Panc1 (cell line): ENCODE results near the gene TSSK6. TPM values are rescaled to one million over a fixed set of nuclear protein-coding genes. Genes with fewer than 3 reads are reported as not detected.
A peak's percentile ranks its signal among the peaks of the same experiment; 100 is the strongest.

Experiments
- ATAC-seq: fragments of 200-7000 bp; cut with Tn5 transposase; 2 replicates; pipeline ENCODE4 v1.9.1; 2020; ENCODE audit warnings: mild to moderate bottlenecking, moderate library complexity
- BruUV-seq: library from RNA; stranded (reverse); fragments of 400-500 nt; replicated peaks from 2 replicates; lab custom pipeline; 2021; lab: Mats Ljungman, UMichigan
- CTCF ChIA-PET: fragments of 300-600 bp; sonication (Branson Sonifier 250); formaldehyde crosslinking; loops from one replicate; lab custom pipeline; 2022; ENCODE audit warnings: antibody characterized with exemption; lab: Charles Lee
- POLR2A ChIA-PET: fragments of 300-600 bp; sonication (Branson Sonifier 250); formaldehyde crosslinking; loops from one replicate; lab custom pipeline; 2022; ENCODE audit warnings: antibody characterized with exemption; lab: Charles Lee
- DNase-seq: peaks from one replicate; pipeline ENCODE4 v3.0.0-alpha.2; 2010; ENCODE audit warnings: low read depth, low spot score
- H3K27ac ChIP-seq: 2 replicates; pipeline ENCODE4 v1.5.1; 2011; ENCODE audit warnings: mild to moderate bottlenecking, low read length, inconsistent platforms
- H3K27me3 ChIP-seq: fragments of 200-500 bp; sonication (Bioruptor generic); 2 replicates; pipeline ENCODE4 v1.6.0; 2014; ENCODE audit warnings: low read length, inconsistent platforms; ENCODE audit not compliant: control insufficient read depth, insufficient read depth
- H3K36me3 ChIP-seq: fragments of 200-500 bp; sonication (Bioruptor generic); 2 replicates; pipeline ENCODE4 v1.5.1; 2014; ENCODE audit warnings: inconsistent platforms, mild to moderate bottlenecking, low read length, moderate library complexity; ENCODE audit not compliant: control insufficient read depth, insufficient read depth
- H3K4me1 ChIP-seq: 2 replicates; pipeline ENCODE4 v1.5.1; 2011; ENCODE audit warnings: inconsistent platforms, mild to moderate bottlenecking, low read length, moderate library complexity; ENCODE audit not compliant: control insufficient read depth, insufficient read depth
- H3K4me3 ChIP-seq, 2 experiments: 2 replicates each; pipeline ENCODE4 v1.5.1; 2011 to 2012; ENCODE audit warnings: low read depth in 2 of 2, low read length in 2 of 2, mild to moderate bottlenecking in 2 of 2, inconsistent platforms in 1 of 2, moderate library complexity in 1 of 2
- H3K9me3 ChIP-seq: fragments of 200-500 bp; sonication (Bioruptor generic); 2 replicates; pipeline ENCODE4 v1.5.1; 2014; ENCODE audit warnings: low read depth, mild to moderate bottlenecking, inconsistent platforms, low read length, moderate library complexity; ENCODE audit not compliant: control insufficient read depth, insufficient read depth
- POLR2AphosphoS5 ChIP-seq: IDR thresholded peaks from 2 replicates; pipeline ENCODE4 v1.6.1; 2012; ENCODE audit warnings: mild to moderate bottlenecking, low read depth, low read length, moderate library complexity
- SIN3A ChIP-seq: IDR thresholded peaks from 2 replicates; pipeline ENCODE4 v1.6.1; 2012; ENCODE audit warnings: low read depth, mild to moderate bottlenecking, low read length, moderate library complexity, borderline replicate concordance; ENCODE audit not compliant: insufficient read depth
- TCF7L2 ChIP-seq: IDR thresholded peaks from 2 replicates; pipeline ENCODE4 v1.6.1; 2011; ENCODE audit warnings: mild to moderate bottlenecking, low read depth, low read length, inconsistent platforms
- in situ Hi-C: cut with HindIII; loops from 2 replicates; pipeline ENCODE4 v1.10.0; 2016; ENCODE audit warnings: low sequenced_read_pairs, low pct_unique_long_range_greater_than_20kb
- intact Hi-C: fragments of 100-400 bp; cut with micrococcal nuclease; formaldehyde crosslinking; loops from one replicate; pipeline ENCODE4 v1.10.0; 2022; ENCODE audit not compliant: unreplicated experiment
- total RNA-seq: library from RNA; stranded (reverse); gene quantifications from one replicate; pipeline ENCODE4 v1.2.1, GENCODE V29; 2021; ENCODE audit not compliant: unreplicated experiment
- TF ChIP-seq, protein P1 (sequence below), 2 experiments: IDR thresholded peaks; 2 replicates each; pipeline ENCODE4 v1.6.1; 2011 to 2012; ENCODE audit warnings: low read depth in 2 of 2, control low read depth in 1 of 2, low read length in 1 of 2, mild to moderate bottlenecking in 1 of 2, moderate library complexity in 1 of 2; ENCODE audit not compliant: insufficient read depth in 1 of 2
- TF ChIP-seq, protein P2 (sequence below): fragments of 450-650 bp; IDR thresholded peaks from 2 replicates; pipeline ENCODE4 v1.5.1; 2017; ENCODE audit warnings: mild to moderate bottlenecking

The TSSK6 gene
- total RNA-seq, 1 experiment from 2014 or later: 1.8 TPM

DNA sequence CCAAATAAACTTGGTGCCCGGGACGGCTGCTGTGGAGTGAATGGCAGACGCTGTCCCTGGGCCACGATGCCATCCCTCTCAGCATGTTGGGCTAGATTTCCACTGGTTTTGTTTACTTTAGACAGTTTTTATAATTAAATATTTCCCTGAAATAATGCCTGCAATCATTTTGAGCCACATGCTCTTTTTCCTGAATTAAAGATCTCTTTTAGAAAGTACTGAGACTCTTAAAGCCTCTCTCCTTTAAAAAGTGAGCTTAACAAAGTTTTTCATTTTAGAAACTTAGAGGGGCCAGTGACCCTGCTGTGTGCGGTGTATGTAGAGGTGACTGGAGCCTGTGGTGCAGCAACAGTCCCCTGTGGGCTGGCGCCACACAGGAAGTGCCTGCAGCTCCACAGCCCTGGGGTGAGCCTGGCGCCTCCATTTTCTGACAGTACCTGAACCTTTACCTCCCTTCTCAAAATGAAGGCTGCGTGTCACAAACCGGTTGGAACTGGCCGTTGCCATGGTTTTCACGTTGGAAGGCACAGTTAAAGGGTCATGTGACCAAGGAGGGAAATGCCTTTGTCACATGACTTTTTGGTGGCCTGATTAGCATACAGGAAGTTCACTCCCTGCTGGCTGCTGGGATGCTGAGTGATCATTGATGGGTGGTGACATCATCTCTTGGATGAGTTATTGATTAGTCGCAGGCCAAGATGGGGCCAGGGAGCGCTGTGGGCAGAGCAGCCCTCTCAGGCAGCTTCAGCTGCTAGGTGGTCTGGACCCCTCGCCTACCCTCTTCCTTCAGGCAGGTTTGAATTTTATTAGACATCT is 26.3 kb downstream of the TSSK6 start:
- peaks cover 41% of the 10 kb centered on the region for H3K4me1 ChIP-seq
- H3K4me3 ChIP-seq: peak overlapping the region in 1 of 2 experiments; percentile 37; a peak in 2 of 4 replicates
- no TSS peak for BruUV-seq

DNA sequence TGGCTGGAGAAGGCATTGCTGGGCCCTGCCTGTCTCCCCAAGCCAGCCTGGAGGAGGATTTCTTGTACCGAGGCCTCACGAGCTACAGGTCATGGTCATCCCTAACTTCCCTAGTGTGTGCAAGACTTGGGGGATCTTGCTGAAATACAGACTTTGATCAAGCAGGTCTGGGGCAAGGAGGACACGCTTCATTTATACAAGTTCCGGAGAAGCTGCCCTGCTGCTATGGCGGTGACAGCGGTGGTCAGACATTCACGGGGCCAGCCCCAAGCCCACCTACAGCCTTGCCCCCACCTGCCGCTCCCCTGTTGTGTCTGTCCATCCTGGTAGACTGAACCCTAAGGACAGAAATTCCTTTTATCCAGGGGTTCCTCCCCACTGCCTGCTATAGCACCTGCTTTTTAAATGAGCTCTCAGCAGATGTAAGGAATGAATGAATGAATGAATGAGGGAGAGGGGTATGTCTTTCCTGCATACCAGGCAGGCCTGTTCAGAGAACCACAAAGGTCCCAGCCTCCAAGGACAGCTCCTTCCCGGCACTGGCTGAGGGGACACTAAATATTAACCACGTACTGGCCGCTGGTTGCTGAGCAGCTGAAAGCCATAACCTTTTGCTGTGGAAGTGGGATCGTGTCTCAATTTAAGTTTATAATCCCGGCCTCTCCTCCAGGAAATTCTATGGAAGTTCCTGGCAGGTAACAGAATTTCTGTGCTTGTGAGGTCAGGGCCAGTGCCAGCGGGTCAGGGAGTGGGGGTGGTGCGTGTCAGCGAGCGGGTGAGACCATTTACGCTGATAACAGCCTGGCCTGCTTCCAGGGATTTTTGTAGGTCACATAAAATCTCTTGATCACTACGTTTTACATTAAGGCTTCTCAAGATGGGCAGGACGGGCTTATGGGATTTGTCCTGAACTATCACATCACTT is 27.1 kb downstream of the TSSK6 start:
- H3K36me3 ChIP-seq: no peaks in the 10 kb centered on the region
- no peaks in the 10 kb centered on the region for H3K27me3 ChIP-seq
- no peak for DNase-seq
- H3K4me1 ChIP-seq: peaks cover 41% of the 10 kb centered on the region
- CTCF ChIA-PET: interaction anchor here (0.6 kb wide), 1 partner anchor 146 kb away, joined by 3 read pairs; no protein-coding TSS in a partner anchor
- H3K9me3 ChIP-seq: no peaks in the 10 kb centered on the region
- no TSS peak for BruUV-seq
- peak overlapping the region in 1 of 2 experiments; percentile 37; a peak in 2 of 4 replicates for H3K4me3 ChIP-seq
- TF ChIP-seq, protein P1, sequence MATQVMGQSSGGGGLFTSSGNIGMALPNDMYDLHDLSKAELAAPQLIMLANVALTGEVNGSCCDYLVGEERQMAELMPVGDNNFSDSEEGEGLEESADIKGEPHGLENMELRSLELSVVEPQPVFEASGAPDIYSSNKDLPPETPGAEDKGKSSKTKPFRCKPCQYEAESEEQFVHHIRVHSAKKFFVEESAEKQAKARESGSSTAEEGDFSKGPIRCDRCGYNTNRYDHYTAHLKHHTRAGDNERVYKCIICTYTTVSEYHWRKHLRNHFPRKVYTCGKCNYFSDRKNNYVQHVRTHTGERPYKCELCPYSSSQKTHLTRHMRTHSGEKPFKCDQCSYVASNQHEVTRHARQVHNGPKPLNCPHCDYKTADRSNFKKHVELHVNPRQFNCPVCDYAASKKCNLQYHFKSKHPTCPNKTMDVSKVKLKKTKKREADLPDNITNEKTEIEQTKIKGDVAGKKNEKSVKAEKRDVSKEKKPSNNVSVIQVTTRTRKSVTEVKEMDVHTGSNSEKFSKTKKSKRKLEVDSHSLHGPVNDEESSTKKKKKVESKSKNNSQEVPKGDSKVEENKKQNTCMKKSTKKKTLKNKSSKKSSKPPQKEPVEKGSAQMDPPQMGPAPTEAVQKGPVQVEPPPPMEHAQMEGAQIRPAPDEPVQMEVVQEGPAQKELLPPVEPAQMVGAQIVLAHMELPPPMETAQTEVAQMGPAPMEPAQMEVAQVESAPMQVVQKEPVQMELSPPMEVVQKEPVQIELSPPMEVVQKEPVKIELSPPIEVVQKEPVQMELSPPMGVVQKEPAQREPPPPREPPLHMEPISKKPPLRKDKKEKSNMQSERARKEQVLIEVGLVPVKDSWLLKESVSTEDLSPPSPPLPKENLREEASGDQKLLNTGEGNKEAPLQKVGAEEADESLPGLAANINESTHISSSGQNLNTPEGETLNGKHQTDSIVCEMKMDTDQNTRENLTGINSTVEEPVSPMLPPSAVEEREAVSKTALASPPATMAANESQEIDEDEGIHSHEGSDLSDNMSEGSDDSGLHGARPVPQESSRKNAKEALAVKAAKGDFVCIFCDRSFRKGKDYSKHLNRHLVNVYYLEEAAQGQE (IDR thresholded peaks at IDR 0.05; ENCODE audit: insufficient read depth in 1 of 2, low read depth in 2 of 2, low read length in 1 of 2): no peak
- no peak for TF ChIP-seq TCF7L2
- TF ChIP-seq SIN3A: no peak
- POLR2A ChIA-PET: interaction anchor here (0.7 kb wide), 1 partner anchor 44 kb away, joined by 3 read pairs; no protein-coding TSS in a partner anchor
- no peak for ATAC-seq
- intact Hi-C loops: loop anchor here (5.0 kb wide), 1 partner anchor 121 kb away; no protein-coding TSS in a partner anchor
- in situ Hi-C loops: no loop called here
- H3K27ac ChIP-seq: peak overlapping the region; percentile 79

More for the DNA sequence above, 26.3 kb downstream of the TSSK6 start:
- ChIA-PET CTCF (interaction anchor here (0.6 kb wide), 1 partner anchor 86 kb away, joined by 3 read pairs; no protein-coding TSS in a partner anchor), POLR2A (no interaction called here)
- Histone ChIP-seq H3K27me3 (no peaks in the 10 kb centered on the region), H3K36me3 (no peaks in the 10 kb centered on the region), H3K9me3 (no peaks in the 10 kb centered on the region), H3K27ac (peak overlapping the region; percentile 79)
- TF ChIP-seq, protein P2, sequence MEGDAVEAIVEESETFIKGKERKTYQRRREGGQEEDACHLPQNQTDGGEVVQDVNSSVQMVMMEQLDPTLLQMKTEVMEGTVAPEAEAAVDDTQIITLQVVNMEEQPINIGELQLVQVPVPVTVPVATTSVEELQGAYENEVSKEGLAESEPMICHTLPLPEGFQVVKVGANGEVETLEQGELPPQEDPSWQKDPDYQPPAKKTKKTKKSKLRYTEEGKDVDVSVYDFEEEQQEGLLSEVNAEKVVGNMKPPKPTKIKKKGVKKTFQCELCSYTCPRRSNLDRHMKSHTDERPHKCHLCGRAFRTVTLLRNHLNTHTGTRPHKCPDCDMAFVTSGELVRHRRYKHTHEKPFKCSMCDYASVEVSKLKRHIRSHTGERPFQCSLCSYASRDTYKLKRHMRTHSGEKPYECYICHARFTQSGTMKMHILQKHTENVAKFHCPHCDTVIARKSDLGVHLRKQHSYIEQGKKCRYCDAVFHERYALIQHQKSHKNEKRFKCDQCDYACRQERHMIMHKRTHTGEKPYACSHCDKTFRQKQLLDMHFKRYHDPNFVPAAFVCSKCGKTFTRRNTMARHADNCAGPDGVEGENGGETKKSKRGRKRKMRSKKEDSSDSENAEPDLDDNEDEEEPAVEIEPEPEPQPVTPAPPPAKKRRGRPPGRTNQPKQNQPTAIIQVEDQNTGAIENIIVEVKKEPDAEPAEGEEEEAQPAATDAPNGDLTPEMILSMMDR: no peak
- TF ChIP-seq SIN3A (no peak), POLR2AphosphoS5 (no peak), TCF7L2 (no peak)
- TF ChIP-seq, protein P1 (IDR thresholded peaks at IDR 0.05; ENCODE audit: insufficient read depth in 1 of 2, low read depth in 2 of 2, low read length in 1 of 2): no peak
- intact Hi-C loops (loop anchor here (5.0 kb wide), 1 partner anchor 122 kb away; no protein-coding TSS in a partner anchor), in situ Hi-C loops (no loop called here)
- peak; percentile 60 for ATAC-seq
- peak; percentile 64 for DNase-seq
